BE2C (cell line): ENCODE results near the gene C11orf21.

Source experiments
- DNase-seq: peaks from one replicate; pipeline ENCODE4 v3.0.0-alpha.2; 2020
- H3K27me3 ChIP-seq: fragments of 250-450 bp; sonication (Bioruptor Pico); 2 replicates; pipeline ENCODE4 v1.5.1; 2020; ENCODE audit warnings: mild to moderate bottlenecking
- H3K36me3 ChIP-seq: fragments of 250-450 bp; sonication (Bioruptor Pico); 2 replicates; pipeline ENCODE4 v1.5.1; 2020; ENCODE audit warnings: mild to moderate bottlenecking
- H3K4me1 ChIP-seq: fragments of 250-450 bp; sonication (Bioruptor Pico); 2 replicates; pipeline ENCODE4 v1.5.1; 2020
- H3K4me3 ChIP-seq: 2 replicates; pipeline ENCODE4 v1.5.1; 2011; ENCODE audit warnings: low read depth, low read length
- H3K9me3 ChIP-seq: fragments of 250-450 bp; sonication (Bioruptor Pico); 2 replicates; pipeline ENCODE4 v1.5.1; 2020
- TF ChIP-seq, protein P1 (sequence below): IDR thresholded peaks from 2 replicates; pipeline ENCODE4 v1.5.1; 2012; ENCODE audit warnings: mild to moderate bottlenecking, low read depth, low read length

The C11orf21 gene

GRCh38 chr11:2331404-2331803 is 29.7 kb upstream of the C11orf21 start:
- DNase-seq, result no peak
- Histone ChIP-seq H3K9me3 (no peaks in the 10 kb centered on the region), H3K27me3 (no peaks in the 10 kb centered on the region), H3K4me1 (no peaks in the 10 kb centered on the region), H3K4me3 (no peak overlapping the region), H3K36me3 (no peaks in the 10 kb centered on the region)
- TF ChIP-seq, protein P1, sequence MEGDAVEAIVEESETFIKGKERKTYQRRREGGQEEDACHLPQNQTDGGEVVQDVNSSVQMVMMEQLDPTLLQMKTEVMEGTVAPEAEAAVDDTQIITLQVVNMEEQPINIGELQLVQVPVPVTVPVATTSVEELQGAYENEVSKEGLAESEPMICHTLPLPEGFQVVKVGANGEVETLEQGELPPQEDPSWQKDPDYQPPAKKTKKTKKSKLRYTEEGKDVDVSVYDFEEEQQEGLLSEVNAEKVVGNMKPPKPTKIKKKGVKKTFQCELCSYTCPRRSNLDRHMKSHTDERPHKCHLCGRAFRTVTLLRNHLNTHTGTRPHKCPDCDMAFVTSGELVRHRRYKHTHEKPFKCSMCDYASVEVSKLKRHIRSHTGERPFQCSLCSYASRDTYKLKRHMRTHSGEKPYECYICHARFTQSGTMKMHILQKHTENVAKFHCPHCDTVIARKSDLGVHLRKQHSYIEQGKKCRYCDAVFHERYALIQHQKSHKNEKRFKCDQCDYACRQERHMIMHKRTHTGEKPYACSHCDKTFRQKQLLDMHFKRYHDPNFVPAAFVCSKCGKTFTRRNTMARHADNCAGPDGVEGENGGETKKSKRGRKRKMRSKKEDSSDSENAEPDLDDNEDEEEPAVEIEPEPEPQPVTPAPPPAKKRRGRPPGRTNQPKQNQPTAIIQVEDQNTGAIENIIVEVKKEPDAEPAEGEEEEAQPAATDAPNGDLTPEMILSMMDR, result no peak

- DNase-seq, result no peak
- Histone ChIP-seq H3K36me3 (no peaks in the 10 kb centered on the region), H3K4me3 (no peak overlapping the region), H3K27me3 (no peaks in the 10 kb centered on the region), H3K9me3 (no peaks in the 10 kb centered on the region), H3K4me1 (no peaks in the 10 kb centered on the region)
- TF ChIP-seq, protein P1, result no peak
Observed at GRCh38 chr11:2330696-2331095, 29.0 kb upstream of the C11orf21 start.

GRCh38 chr11:2329551-2329950 is 27.8 kb upstream of the C11orf21 start:
- H3K9me3 ChIP-seq, result no peaks in the 10 kb centered on the region
- H3K36me3 ChIP-seq, result no peaks in the 10 kb centered on the region
- no peaks in the 10 kb centered on the region for H3K4me1 ChIP-seq
- TF ChIP-seq, protein P1, result no peak
- no peaks in the 10 kb centered on the region for H3K27me3 ChIP-seq
- H3K4me3 ChIP-seq, result no peak overlapping the region
- DNase-seq, result no peak

GRCh38 chr11:2328656-2329354 is 27.1 kb upstream of the C11orf21 start:
- TF ChIP-seq, protein P1, result no peak
- Histone ChIP-seq H3K4me1 (no peaks in the 10 kb centered on the region), H3K9me3 (no peaks in the 10 kb centered on the region), H3K4me3 (no peak overlapping the region), H3K27me3 (no peaks in the 10 kb centered on the region), H3K36me3 (no peaks in the 10 kb centered on the region)
- DNase-seq, result no peak

DNA sequence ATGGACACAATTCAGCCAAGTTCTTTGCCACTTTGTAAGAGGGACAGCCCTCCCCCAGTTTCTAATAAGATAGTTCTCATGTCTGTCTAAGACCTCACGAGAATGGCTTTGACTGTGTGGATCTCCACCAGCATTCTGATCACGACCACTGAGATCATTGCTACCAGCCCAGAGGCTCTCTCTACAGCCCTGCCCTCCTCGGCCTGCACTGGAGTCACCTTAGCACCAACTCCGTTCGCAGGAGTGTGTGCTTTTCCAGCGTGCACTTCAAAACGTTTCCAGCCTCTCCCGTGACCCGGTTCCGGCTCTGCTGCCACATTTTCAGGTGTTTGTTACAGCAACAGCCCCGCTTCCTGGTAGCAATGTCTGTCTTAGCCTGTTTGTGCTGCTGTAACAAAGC is 26.3 kb upstream of the C11orf21 start:
- H3K4me3 ChIP-seq, result no peak overlapping the region
- H3K36me3 ChIP-seq, result no peaks in the 10 kb centered on the region
- no peaks in the 10 kb centered on the region for H3K4me1 ChIP-seq
- H3K27me3 ChIP-seq, result no peaks in the 10 kb centered on the region
- TF ChIP-seq, protein P1, result no peak
- no peak for DNase-seq
- no peaks in the 10 kb centered on the region for H3K9me3 ChIP-seq

- H3K9me3 ChIP-seq, result no peaks in the 10 kb centered on the region
- H3K4me1 ChIP-seq, result no peaks in the 10 kb centered on the region
- TF ChIP-seq, protein P1, result no peak
- DNase-seq, result no peak
- no peak overlapping the region for H3K4me3 ChIP-seq
- no peaks in the 10 kb centered on the region for H3K27me3 ChIP-seq
- H3K36me3 ChIP-seq, result no peaks in the 10 kb centered on the region
Observed at GRCh38 chr11:2327032-2327431, 25.3 kb upstream of the C11orf21 start.
